ENCODE data around the gene CEACAM21. TPM values are rescaled to one million over a fixed set of nuclear protein-coding genes. Genes with fewer than 3 reads are reported as not detected.

CEACAM21 gene
- total RNA-seq, 1 experiment from 2014 or later: not detected

GRCh38 chr19:41540041-41540695 lies 35.8 kb upstream of the CEACAM21 start:
- no CpG with 5 or more reads among the region's 11 CpGs for WGBS (ENCODE audit: extremely low coverage, insufficient read length, low lambda C conversion rate)
- Histone ChIP-seq H3K4ac (ENCODE audit: low read depth, low read length) (no peak overlapping the region), H3K4me1 (ENCODE audit: insufficient read depth, low read length) (no peaks in the 10 kb centered on the region), H2AFZ (ENCODE audit: low read length) (no peak overlapping the region), H3T11ph (ENCODE audit: low read length) (no peak overlapping the region), H3K56ac (ENCODE audit: insufficient read length, low read depth, low read length) (no peak overlapping the region), H3K27ac (ENCODE audit: insufficient read length, low read depth, low read length) (no peak overlapping the region), H3K79me2 (ENCODE audit: insufficient read depth, low read length) (no peaks in the 10 kb centered on the region), H3K23me2 (ENCODE audit: insufficient read length, low read depth, low read length, poor library complexity, severe bottlenecking) (no peaks in the 10 kb centered on the region), H3K4me2 (ENCODE audit: insufficient read depth, insufficient read length, low read length) (no peak overlapping the region), H3K23ac (ENCODE audit: insufficient read length, low read depth, low read length) (no peak overlapping the region), H2BK15ac (ENCODE audit: low read depth, low read length) (no peak overlapping the region), H3K27me3 (ENCODE audit: insufficient read depth, low read length) (no peaks in the 10 kb centered on the region), H4K20me1 (ENCODE audit: control insufficient read depth, insufficient read depth, insufficient read length) (no peaks in the 10 kb centered on the region), H2BK12ac (ENCODE audit: insufficient read length, low read depth, low read length) (no peak overlapping the region), H4K91ac (ENCODE audit: insufficient read length, low read depth, low read length) (no peak overlapping the region), H2BK20ac (ENCODE audit: low read depth, low read length, poor library complexity, severe bottlenecking) (no peak overlapping the region), H3K14ac (ENCODE audit: insufficient read depth, low read length) (no peak overlapping the region), H2BK120ac (ENCODE audit: low read depth, low read length, poor library complexity, severe bottlenecking) (no peak overlapping the region), H2BK5ac (ENCODE audit: insufficient read length, low read length) (no peak overlapping the region), H3K9ac (ENCODE audit: extremely low read depth, insufficient read length, low read length) (no peak overlapping the region), H2AK5ac (ENCODE audit: insufficient read length, low read length) (no peak overlapping the region), H4K8ac (replicated peaks; ENCODE audit: insufficient read length, low read depth, low read length) (no peak overlapping the region), H3K18ac (ENCODE audit: insufficient read length, low read depth, low read length) (no peak overlapping the region), H3K79me1 (ENCODE audit: insufficient read depth, low read depth, low read length, poor library complexity, severe bottlenecking) (no peaks in the 10 kb centered on the region), H3K9me3 (ENCODE audit: control insufficient read depth, low read depth, low read length) (no peaks in the 10 kb centered on the region), H4K5ac (ENCODE audit: insufficient read length, low read depth, low read length) (no peak overlapping the region)
- H3K4me3 Mint-ChIP-seq: no peak overlapping the region
- peaks cover 0 to 11% (median 3%) of the 10 kb centered on the region in 3 experiments; a peak in 3 of 7 replicates for H3K36me3 Mint-ChIP-seq (ENCODE audit: insufficient read depth in 1 of 3, low read depth in 3 of 3)
- H3K27ac Mint-ChIP-seq: no peak overlapping the region
- H3K9me3 Mint-ChIP-seq: peaks cover 60 to 78% of the 10 kb centered on the region in 2 experiments
- H3K27me3 Mint-ChIP-seq (ENCODE audit: low read depth): no peaks in the 10 kb centered on the region; the same call in 1 of the 2 replicates
- no peaks in the 10 kb centered on the region for H3K4me1 Mint-ChIP-seq
- DNase-seq: no peak
- no peak for TF ChIP-seq CTCF (conservative IDR thresholded peaks at IDR 0.05)
